ENCODE data around the gene MS4A4A. TPM values are rescaled to one million over a fixed set of nuclear protein-coding genes. Genes with fewer than 3 reads are reported as not detected.

MS4A4A gene
- total and polyA plus RNA-seq, 10 of the 15 experiments (the other 5 are each of a cell fraction or from before 2014, with no cell fraction given) = 0.10 to 2.4 (median 0.68) TPM

GRCh38 chr11:60288531-60288930, 8.1 kb downstream of the MS4A4A start (continued):
- TF ChIP-seq, protein P1, sequence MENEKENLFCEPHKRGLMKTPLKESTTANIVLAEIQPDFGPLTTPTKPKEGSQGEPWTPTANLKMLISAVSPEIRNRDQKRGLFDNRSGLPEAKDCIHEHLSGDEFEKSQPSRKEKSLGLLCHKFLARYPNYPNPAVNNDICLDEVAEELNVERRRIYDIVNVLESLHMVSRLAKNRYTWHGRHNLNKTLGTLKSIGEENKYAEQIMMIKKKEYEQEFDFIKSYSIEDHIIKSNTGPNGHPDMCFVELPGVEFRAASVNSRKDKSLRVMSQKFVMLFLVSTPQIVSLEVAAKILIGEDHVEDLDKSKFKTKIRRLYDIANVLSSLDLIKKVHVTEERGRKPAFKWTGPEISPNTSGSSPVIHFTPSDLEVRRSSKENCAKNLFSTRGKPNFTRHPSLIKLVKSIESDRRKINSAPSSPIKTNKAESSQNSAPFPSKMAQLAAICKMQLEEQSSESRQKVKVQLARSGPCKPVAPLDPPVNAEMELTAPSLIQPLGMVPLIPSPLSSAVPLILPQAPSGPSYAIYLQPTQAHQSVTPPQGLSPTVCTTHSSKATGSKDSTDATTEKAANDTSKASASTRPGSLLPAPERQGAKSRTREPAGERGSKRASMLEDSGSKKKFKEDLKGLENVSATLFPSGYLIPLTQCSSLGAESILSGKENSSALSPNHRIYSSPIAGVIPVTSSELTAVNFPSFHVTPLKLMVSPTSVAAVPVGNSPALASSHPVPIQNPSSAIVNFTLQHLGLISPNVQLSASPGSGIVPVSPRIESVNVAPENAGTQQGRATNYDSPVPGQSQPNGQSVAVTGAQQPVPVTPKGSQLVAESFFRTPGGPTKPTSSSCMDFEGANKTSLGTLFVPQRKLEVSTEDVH (IDR thresholded peaks at IDR 0.05; ENCODE audit: low read depth, partially characterized antibody) = no peak
- TF ChIP-seq SMAD5 (IDR thresholded peaks at IDR 0.05; ENCODE audit: low read depth) (no peak), IKZF1 (conservative IDR thresholded peaks at IDR 0.05) (no peak), NFYB (IDR thresholded peaks at IDR 0.05; ENCODE audit: insufficient read depth, low read depth, low read length) (no peak)

DNA sequence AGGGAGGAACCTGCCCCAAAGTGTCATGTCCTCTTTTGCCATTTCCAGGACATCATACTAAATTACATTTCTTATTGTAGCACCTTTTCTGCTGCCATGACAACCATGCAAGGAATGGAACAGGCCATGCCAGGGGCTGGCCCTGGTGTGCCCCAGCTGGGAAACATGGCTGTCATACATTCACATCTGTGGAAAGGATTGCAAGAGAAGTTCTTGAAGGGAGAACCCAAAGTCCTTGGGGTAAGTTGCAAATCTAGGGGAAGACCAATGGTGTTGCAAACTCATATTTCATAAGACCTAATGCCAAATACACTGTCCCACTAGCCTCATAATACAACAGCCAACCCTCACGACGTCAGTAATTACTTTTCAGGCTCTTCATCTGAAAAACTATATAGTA, 11.7 kb downstream of the MS4A4A start:
- in situ Hi-C loops (cut with MboI) (no loop called here), intact Hi-C loops (cut with micrococcal nuclease; ENCODE audit: unreplicated experiment) (no loop called here)
- no peaks in the 10 kb centered on the region; the same call in 1 of the 3 replicates for H3K9me3 ChIP-seq (replicated peaks; ENCODE audit: control insufficient read depth, insufficient read depth, low read length)
- SMC1A ChIA-PET (ENCODE audit: uncharacterized antibody, unreplicated experiment) = interaction anchor here (1.0 kb wide), 1 partner anchor 16 kb away, joined by 3 read pairs; no protein-coding TSS in a partner anchor
- H3K4me2 ChIP-seq (ENCODE audit: control insufficient read depth, insufficient read depth) = no peak overlapping the region
- no TSS peak for BruUV-seq (replicated peaks)
- H3K79me2 ChIP-seq (ENCODE audit: control insufficient read depth, insufficient read depth, low read length) = no peaks in the 10 kb centered on the region
- H3K36me3 ChIP-seq (ENCODE audit: control insufficient read depth in 2 of 2, insufficient read depth in 2 of 2, low read length in 1 of 2) = no peaks in the 10 kb centered on the region
- no peaks in the 10 kb centered on the region for H4K20me1 ChIP-seq (ENCODE audit: control insufficient read depth, insufficient read depth)
- DNase-seq (ENCODE audit: low read depth, low spot score) = no peak
- no peaks in the 10 kb centered on the region for H3K27me3 ChIP-seq (replicated peaks in 1 of 2; ENCODE audit: control insufficient read depth in 2 of 2, insufficient read depth in 2 of 2, low read length in 1 of 2)
- H3K9ac ChIP-seq (ENCODE audit: control insufficient read depth, insufficient read depth, low read length) = no peak overlapping the region
- CTCF ChIA-PET = interaction anchor here (0.8 kb wide), 1 partner anchor 15 kb away, joined by 3 read pairs; no protein-coding TSS in a partner anchor
- no peak overlapping the region for H2AFZ ChIP-seq (ENCODE audit: control insufficient read depth, low read depth, low read length)
- RAD21 ChIA-PET (ENCODE audit: unreplicated experiment) = no interaction called here
- POLR2A ChIA-PET = no interaction called here
- no peak for FAIRE-seq
- TF ChIP-seq CEBPZ (IDR thresholded peaks at IDR 0.05; ENCODE audit: low read depth, low read length) (no peak), TCF12 (IDR thresholded peaks at IDR 0.05; ENCODE audit: low read depth, low read length) (no peak), SMC3 (IDR thresholded peaks at IDR 0.05; ENCODE audit: borderline replicate concordance, low read length) (no peak), POLR2AphosphoS5 (IDR thresholded peaks at IDR 0.05; ENCODE audit: low read length) (no peak), CREB1 (IDR thresholded peaks at IDR 0.05; ENCODE audit: low read depth) (no peak), ZNF24 (IDR thresholded peaks at IDR 0.05) (no peak), CHD4 (IDR thresholded peaks at IDR 0.05) (no peak), SMAD5 (IDR thresholded peaks at IDR 0.05; ENCODE audit: low read depth) (no peak), EGR1 (IDR thresholded peaks at IDR 0.05; ENCODE audit: borderline replicate concordance in 1 of 2, low read depth in 2 of 2, low read length in 2 of 2) (no peak), CBX3 (IDR thresholded peaks at IDR 0.05; ENCODE audit: borderline replicate concordance, low read depth) (no peak)
- no peak overlapping the region for H3K4me3 ChIP-seq
- H3K4me1 ChIP-seq (ENCODE audit: control insufficient read depth, insufficient read depth, low read length) = no peaks in the 10 kb centered on the region
- no peak overlapping the region for H3K27ac ChIP-seq (ENCODE audit: control insufficient read depth, insufficient read depth)
- 81% methylated on average over 2 of the region's 2 CpGs for WGBS (ENCODE audit: insufficient coverage, insufficient replicate concordance, low lambda C conversion rate, missing lambda C conversion rate)
- no peak for ATAC-seq

Data from GM12878 (cell line).